HepG2 (cell line): ENCODE measurements around the gene CAMK1D. TPM values are rescaled to one million over a fixed set of nuclear protein-coding genes. Genes with fewer than 3 reads are reported as not detected.

Source experiments
- ATAC-seq: fragments of 200-7000 bp; cut with Tn5 transposase; 3 replicates; pipeline ENCODE4 v1.9.1; 2020; ENCODE audit warnings: mild to moderate bottlenecking, moderate library complexity
- BruUV-seq: library from RNA; stranded (reverse); fragments of 400-500 nt; replicated peaks from 2 replicates; lab custom pipeline; 2021; lab: Mats Ljungman, UMichigan
- CTCF ChIA-PET: fragments of 300-600 bp; formaldehyde crosslinking; extraction: SDS; loops from one replicate; lab custom pipeline; 2021; ENCODE audit warnings: low total read pairs, inconsistent platforms, low intra/inter-chr PET ratio; lab: Yijun Ruan, JAX
- POLR2A ChIA-PET: fragments of 350-600 bp; sonication (Branson Sonifier 250); formaldehyde crosslinking; loops from one replicate; lab custom pipeline; 2020; ENCODE audit warnings: antibody characterized with exemption, inconsistent platforms; lab: Yijun Ruan, JAX
- DNase-seq: peaks from one replicate; pipeline ENCODE4 v3.0.0-alpha.2; 2015; ENCODE audit warnings: low spot score
- FAIRE-seq: peaks from 3 replicates; lab custom pipeline; 2011; peaks lifted over from hg19 to GRCh38; lab: Jason Lieb, UNC
- H2AFZ ChIP-seq: one replicate; pipeline ENCODE4 v1.6.1; 2011; ENCODE audit warnings: low read length, inconsistent platforms
- H3K27ac ChIP-seq: fragments of 300-600 bp; 3 replicates; pipeline ENCODE4 v1.8.0; 2011; ENCODE audit warnings: mixed run types, mild to moderate bottlenecking, mixed read lengths, low read length, inconsistent platforms; ENCODE audit not compliant: insufficient read depth; ENCODE audit errors: extremely low read length
- H3K27me3 ChIP-seq, 2 experiments: fragments of 200-600 bp in 1 of 2; 2 replicates in 1 of 2; 3 replicates in 1 of 2; pipeline versions ENCODE4 v1.6.0 to v1.8.0; 2011; ENCODE audit warnings: low read length in 2 of 2, mild to moderate bottlenecking in 2 of 2, moderate library complexity in 2 of 2, inconsistent platforms in 1 of 2; ENCODE audit not compliant: insufficient read depth in 2 of 2, control insufficient read depth in 1 of 2
- H3K36me3 ChIP-seq, 2 experiments: fragments of 200-600 bp in 1 of 2; replicated peaks in 1 of 2; 2 replicates in 1 of 2; 3 replicates in 1 of 2; pipeline versions ENCODE4 v1.5.1 to v1.8.0; 2011; ENCODE audit warnings: low read length in 2 of 2, inconsistent platforms in 1 of 2; ENCODE audit not compliant: insufficient read depth in 2 of 2, control insufficient read depth in 1 of 2
- H3K4me1 ChIP-seq: 2 replicates; pipeline ENCODE4 v1.5.1; 2012; ENCODE audit warnings: low read length, inconsistent platforms; ENCODE audit not compliant: insufficient read depth
- H3K4me2 ChIP-seq: 2 replicates; pipeline ENCODE4 v1.6.0; 2011; ENCODE audit warnings: low read depth, low read length, inconsistent platforms
- H3K4me3 ChIP-seq, 3 experiments: fragments of 200-600 bp in 1 of 3; sonication (generic), shearing (Covaris generic) in 1 of 3; replicated peaks in 1 of 3; 2 replicates each; pipeline ENCODE4 v1.5.1; 2011 to 2016; ENCODE audit warnings: low read length in 3 of 3, inconsistent platforms in 2 of 3, low read depth in 2 of 3, mild to moderate bottlenecking in 2 of 3, control low read depth in 1 of 3, mixed read lengths in 1 of 3; ENCODE audit not compliant: insufficient read depth in 1 of 3
- H3K79me2 ChIP-seq: one replicate; pipeline ENCODE4 v1.6.1; 2011; ENCODE audit warnings: low read length, inconsistent platforms; ENCODE audit not compliant: insufficient read depth
- H3K9ac ChIP-seq: 2 replicates; pipeline ENCODE4 v1.6.0; 2011; ENCODE audit warnings: mild to moderate bottlenecking, low read depth, low read length, inconsistent platforms; ENCODE audit not compliant: insufficient read depth
- H3K9me3 ChIP-seq: 2 replicates; pipeline ENCODE4 v1.5.1; 2012; ENCODE audit warnings: mild to moderate bottlenecking, low read length
- H4K20me1 ChIP-seq: 2 replicates; pipeline ENCODE4 v1.6.0; 2011; ENCODE audit warnings: inconsistent platforms, mild to moderate bottlenecking, low read length, moderate library complexity; ENCODE audit not compliant: insufficient read depth
- HNRNPLL ChIP-seq: fragments of 200-400 bp; formaldehyde crosslinking; IDR thresholded peaks from 2 replicates; pipeline ENCODE4 v1.6.1; 2017; ENCODE audit warnings: mild to moderate bottlenecking, low read depth, low read length; ENCODE audit not compliant: poor library complexity, severe bottlenecking
- MEIS1 ChIP-seq: sonication (generic); formaldehyde crosslinking; IDR thresholded peaks from 2 replicates; pipeline ENCODE4 v1.9.0; 2021; ENCODE audit warnings: mild to moderate bottlenecking, missing genetic modification reagents, moderate library complexity, borderline replicate concordance
- NFE2L1 ChIP-seq: sonication (generic); formaldehyde crosslinking; IDR thresholded peaks from 2 replicates; pipeline ENCODE4 v1.4.0; 2020; ENCODE audit warnings: missing genetic modification reagents, mild to moderate bottlenecking, borderline replicate concordance
- NR1H2 ChIP-seq: sonication (generic); formaldehyde crosslinking; IDR thresholded peaks from 2 replicates; pipeline ENCODE4 v1.8.1; 2022; ENCODE audit warnings: low read depth, missing genetic modification reagents, borderline replicate concordance
- REST ChIP-seq, 2 experiments: IDR thresholded peaks; 2 replicates each; pipeline ENCODE4 v1.6.1; 2011 to 2012; ENCODE audit warnings: low read length in 2 of 2, borderline replicate concordance in 1 of 2, low read depth in 1 of 2, mild to moderate bottlenecking in 1 of 2, moderate library complexity in 1 of 2
- ZNF205 ChIP-seq: IDR thresholded peaks from 2 replicates; pipeline ENCODE4 v1.6.1; 2018; ENCODE audit warnings: missing biosample characterization, missing genetic modification reagents
- ZNF335 ChIP-seq: sonication (generic); formaldehyde crosslinking; IDR thresholded peaks from 2 replicates; pipeline ENCODE4 v1.4.0; 2020; ENCODE audit warnings: missing genetic modification reagents
- ZNF44 ChIP-seq: sonication (generic); formaldehyde crosslinking; IDR thresholded peaks from 2 replicates; pipeline ENCODE4 v1.5.1; 2020; ENCODE audit warnings: mild to moderate bottlenecking, missing genetic modification reagents
- ZNF777 ChIP-seq: sonication (generic); formaldehyde crosslinking; IDR thresholded peaks from 2 replicates; pipeline ENCODE4 v1.4.0; 2020; ENCODE audit warnings: missing genetic modification reagents
- WGBS: methylation state at CpG from one replicate; pipeline ENCODE4 v1.1.6; 2017; ENCODE audit warnings: low lambda C conversion rate; 5-methylcytosine and 5-hydroxymethylcytosine counted together
- in situ Hi-C: cut with HindIII; loops from 2 replicates; pipeline ENCODE4 v1.10.0; 2017; ENCODE audit warnings: low pct_unique_long_range_greater_than_20kb; ENCODE audit not compliant: extremely low pct_ligation_motif_present
- intact Hi-C: fragments of 100-400 bp; cut with micrococcal nuclease; formaldehyde crosslinking; loops from one replicate; pipeline ENCODE4 v1.10.0; 2022; ENCODE audit not compliant: unreplicated experiment
- polyA plus RNA-seq, 8 experiments: library from polyadenylated mRNA; depleted of rRNA in 3 of 8; stranded (reverse) in 7 of 8; unstranded in 1 of 8; fragments of >200 nt; fragmentation: Illumina TruSeq in 4 of 8; extraction: Trizol in 4 of 8; gene quantifications; 2 replicates each; pipeline versions ENCODE4 v1.2.1 to v1.2.3, GENCODE V29; 2011 to 2016; ENCODE audit warnings: low read depth in 4 of 8, missing spikeins in 1 of 8, mixed read lengths in 1 of 8; ENCODE audit not compliant: insufficient read depth in 1 of 8
- total RNA-seq, 5 experiments: library from RNA; depleted of rRNA; stranded (reverse); fragments of >200 nt; fragmentation: Illumina TruSeq; extraction: Trizol; gene quantifications; 2 replicates each; pipeline ENCODE4 v1.2.3, GENCODE V29; 2016; ENCODE audit warnings: low read depth in 1 of 5

The CAMK1D gene
- total and polyA plus RNA-seq, 2 of the 13 experiments (the other 11 are each of a cell fraction or from before 2014, with no cell fraction given) = under 0.01 TPM; not detected in 1

GRCh38 chr10:12799714-12800113, 450.4 kb downstream of the CAMK1D start:
- no peaks in the 10 kb centered on the region for H3K4me1 ChIP-seq
- no peaks in the 10 kb centered on the region for H3K9me3 ChIP-seq
- in situ Hi-C loops = no loop called here
- CTCF ChIA-PET = no interaction called here
- no peak overlapping the region for H2AFZ ChIP-seq
- H3K4me3 ChIP-seq = no peak overlapping the region
- H3K27ac ChIP-seq = no peak overlapping the region
- WGBS = 23% methylated on average over 5 of the region's 5 CpGs
- H3K4me2 ChIP-seq = no peak overlapping the region
- ATAC-seq (no peak), DNase-seq (no peak), FAIRE-seq (no peak)
- intact Hi-C loops = no loop called here
- H4K20me1 ChIP-seq = no peaks in the 10 kb centered on the region
- TF ChIP-seq HNRNPLL (no peak), ZNF205 (CRISPR knock-in tag) (no peak), MEIS1 (CRISPR knock-in tag) (no peak), ZNF777 (CRISPR knock-in tag) (no peak), NR1H2 (no peak), ZNF335 (CRISPR knock-in tag) (no peak), NFE2L1 (CRISPR knock-in tag) (no peak), REST (IDR thresholded peaks at IDR 0.05; ENCODE audit: borderline replicate concordance in 1 of 2, low read depth in 1 of 2, low read length in 2 of 2) (no peak), ZNF44 (no peak)
- POLR2A ChIA-PET = no interaction called here
- no TSS peak for BruUV-seq
- no peaks in the 10 kb centered on the region for H3K79me2 ChIP-seq
- peaks cover 0 to 6% of the 10 kb centered on the region in 2 experiments; a peak in 1 of 5 replicates for H3K27me3 ChIP-seq
- H3K9ac ChIP-seq = no peak overlapping the region
- no peaks in the 10 kb centered on the region for H3K36me3 ChIP-seq
